Vagina (tissue), 2 donors: Measurements from ENCODE around the gene LMCD1. TPM values are rescaled to one million over a fixed set of nuclear protein-coding genes. Genes with fewer than 3 reads are reported as not detected.

ENCODE experiments used
- DNase-seq, 2 donors: peaks; one replicate each; pipeline ENCODE4 v3.0.0-alpha.2; 2017; ENCODE audit errors: extremely low spot score in 2 of 2
- H3K27ac ChIP-seq: fragments of 200-600 bp; sonication (generic); one replicate; pipeline ENCODE4 v1.5.1; 2019
- H3K27me3 ChIP-seq: fragments of 200-600 bp; sonication (generic); one replicate; pipeline ENCODE4 v1.5.1; 2019
- H3K36me3 ChIP-seq, 2 donors: fragments of 200-600 bp; sonication (generic); one replicate each; pipeline ENCODE4 v1.5.1; 2017 to 2019
- H3K4me1 ChIP-seq: fragments of 200-600 bp; sonication (generic); one replicate; pipeline ENCODE4 v1.5.1; 2019
- H3K4me3 ChIP-seq, 2 donors: fragments of 200-600 bp; sonication (generic); 1 replicate in 1 of 2; 2 replicates in 1 of 2; pipeline ENCODE4 v1.5.1; 2016 to 2019
- H3K9me3 ChIP-seq: fragments of 200-600 bp; sonication (generic); one replicate; pipeline ENCODE4 v1.5.1; 2019
- CTCF ChIP-seq, 3 experiments: fragments of 450-650 bp in 2 of 3; fragments of 200-600 bp in 1 of 3; sonication (generic) in 1 of 3; IDR thresholded peaks; one replicate each; pipeline ENCODE4 v1.5.1; 2017 to 2019; ENCODE audit warnings: antibody characterized with exemption in 3 of 3, mild to moderate bottlenecking in 2 of 3, moderate library complexity in 2 of 3
- POLR2A ChIP-seq, 2 donors: fragments of 450-650 bp; IDR thresholded peaks; one replicate each; pipeline ENCODE4 v1.6.1; 2017; ENCODE audit warnings: antibody characterized with exemption in 2 of 2, mild to moderate bottlenecking in 2 of 2, moderate library complexity in 2 of 2
- POLR2AphosphoS5 ChIP-seq, 2 donors: sonication (generic); formaldehyde crosslinking; IDR thresholded peaks; one replicate each; pipeline ENCODE4 v1.9.0; 2017; ENCODE audit warnings: antibody characterized with exemption in 2 of 2, mild to moderate bottlenecking in 2 of 2, low read depth in 1 of 2; ENCODE audit not compliant: insufficient read depth in 1 of 2
- intact Hi-C: fragments of 100-400 bp; cut with DNase I; formaldehyde crosslinking; loops from one replicate; pipeline ENCODE4 v1.15.1; 2023
- total RNA-seq: library from RNA; depleted of rRNA; stranded (reverse); fragments of >200 nt; gene quantifications from one replicate; pipeline ENCODE4 v1.2.3, GENCODE V29; 2016

The LMCD1 gene
- total RNA-seq, 1 donor from 2014 or later, result 78.3 TPM

GRCh38 chr3:8555113-8555661 is 53.6 kb downstream of the LMCD1 start:
- Histone ChIP-seq H3K36me3 (no peaks in the 10 kb centered on the region), H3K9me3 (no peaks in the 10 kb centered on the region), H3K4me1 (peaks cover 73% of the 10 kb centered on the region), H3K27ac (peak overlapping the region; percentile 72), H3K27me3 (no peaks in the 10 kb centered on the region), H3K4me3 (no peak overlapping the region)
- intact Hi-C loops, result loop anchor here (10.0 kb wide), 1 partner anchor 50 kb away; the partner anchor contains the start of gene LMCD1
- no peak for TF ChIP-seq POLR2A (IDR thresholded peaks at IDR 0.05)
- TF ChIP-seq CTCF (IDR thresholded peaks at IDR 0.05), result no peak
- TF ChIP-seq POLR2AphosphoS5 (IDR thresholded peaks at IDR 0.05; ENCODE audit: insufficient read depth in 1 of 2, low read depth in 1 of 2), result peak in 1 of 2 donors; percentile 75
- DNase-seq, result no peak

- TF ChIP-seq CTCF (IDR thresholded peaks at IDR 0.05) (no peak), POLR2A (IDR thresholded peaks at IDR 0.05) (no peak), POLR2AphosphoS5 (IDR thresholded peaks at IDR 0.05; ENCODE audit: insufficient read depth in 1 of 2, low read depth in 1 of 2) (no peak)
- no peak for DNase-seq
- Histone ChIP-seq H3K4me3 (no peak overlapping the region), H3K27ac (peak overlapping the region; percentile 72), H3K9me3 (no peaks in the 10 kb centered on the region), H3K4me1 (peaks cover 67% of the 10 kb centered on the region), H3K36me3 (no peaks in the 10 kb centered on the region), H3K27me3 (no peaks in the 10 kb centered on the region)
- intact Hi-C loops, result loop anchor here (10.0 kb wide), 1 partner anchor 51 kb away; the partner anchor contains the start of gene LMCD1
These were observed 54.3 kb downstream of the LMCD1 start for GRCh38 chr3:8555725-8556472.

- H3K4me3 ChIP-seq, result no peak overlapping the region
- H3K4me1 ChIP-seq, result peaks cover 67% of the 10 kb centered on the region
- peak overlapping the region; percentile 72 for H3K27ac ChIP-seq
- H3K27me3 ChIP-seq, result no peaks in the 10 kb centered on the region
- no peak for DNase-seq
- TF ChIP-seq CTCF (IDR thresholded peaks at IDR 0.05), result no peak
- TF ChIP-seq POLR2AphosphoS5 (IDR thresholded peaks at IDR 0.05; ENCODE audit: insufficient read depth in 1 of 2, low read depth in 1 of 2), result no peak
- TF ChIP-seq POLR2A (IDR thresholded peaks at IDR 0.05), result no peak
- no peaks in the 10 kb centered on the region for H3K9me3 ChIP-seq
- H3K36me3 ChIP-seq, result no peaks in the 10 kb centered on the region
- intact Hi-C loops, result loop anchor here (10.0 kb wide), 1 partner anchor 52 kb away; the partner anchor contains the start of gene LMCD1
These were observed 54.8 kb downstream of the LMCD1 start for GRCh38 chr3:8556473-8556869.

- TF ChIP-seq POLR2A (IDR thresholded peaks at IDR 0.05) (no peak), CTCF (IDR thresholded peaks at IDR 0.05) (no peak), POLR2AphosphoS5 (IDR thresholded peaks at IDR 0.05; ENCODE audit: insufficient read depth in 1 of 2, low read depth in 1 of 2) (no peak)
- H3K4me3 ChIP-seq, result no peak overlapping the region
- peak overlapping the region; percentile 72 for H3K27ac ChIP-seq
- peaks cover 61% of the 10 kb centered on the region for H3K4me1 ChIP-seq
- H3K36me3 ChIP-seq, result no peaks in the 10 kb centered on the region
- no peaks in the 10 kb centered on the region for H3K27me3 ChIP-seq
- no peak for DNase-seq
- no peaks in the 10 kb centered on the region for H3K9me3 ChIP-seq
- intact Hi-C loops, result loop anchor here (10.0 kb wide), 1 partner anchor 52 kb away; the partner anchor contains the start of gene LMCD1
These were observed 55.7 kb downstream of the LMCD1 start for GRCh38 chr3:8557298-8557697.

- Histone ChIP-seq H3K27ac (no peak overlapping the region), H3K4me3 (no peak overlapping the region), H3K27me3 (no peaks in the 10 kb centered on the region), H3K36me3 (no peaks in the 10 kb centered on the region), H3K4me1 (peaks cover 51% of the 10 kb centered on the region), H3K9me3 (no peaks in the 10 kb centered on the region)
- TF ChIP-seq CTCF (IDR thresholded peaks at IDR 0.05), result no peak
- no peak for TF ChIP-seq POLR2AphosphoS5 (IDR thresholded peaks at IDR 0.05; ENCODE audit: insufficient read depth in 1 of 2, low read depth in 1 of 2)
- no peak for TF ChIP-seq POLR2A (IDR thresholded peaks at IDR 0.05)
- DNase-seq, result no peak
- intact Hi-C loops, result loop anchor here (10.0 kb wide), 1 partner anchor 54 kb away; the partner anchor contains the start of gene LMCD1
These were observed 57.0 kb downstream of the LMCD1 start for GRCh38 chr3:8558645-8559044.
